Neuronal stem cell (in vitro differentiated cells): ENCODE results near the gene CBX4.

Experiments used
- DNase-seq: peaks from one replicate; pipeline ENCODE4 v3.0.0-alpha.2; 2013; ENCODE audit warnings: low spot score
- H2AFZ ChIP-seq: one replicate; pipeline ENCODE4 v1.6.1; 2013; ENCODE audit warnings: mild to moderate bottlenecking, low read length, inconsistent platforms
- H2AK5ac ChIP-seq: 2 replicates; pipeline ENCODE4 v1.6.1; 2013; ENCODE audit warnings: low read depth, mild to moderate bottlenecking, inconsistent platforms, low read length, moderate library complexity, mixed read lengths
- H2BK120ac ChIP-seq: 2 replicates; pipeline ENCODE4 v1.6.1; 2013; ENCODE audit warnings: low read depth, mild to moderate bottlenecking, inconsistent platforms, low read length, moderate library complexity, mixed read lengths
- H2BK12ac ChIP-seq: one replicate; pipeline ENCODE4 v1.6.1; 2013; ENCODE audit warnings: low read length, inconsistent platforms
- H2BK15ac ChIP-seq: 2 replicates; pipeline ENCODE4 v1.6.1; 2013; ENCODE audit warnings: mild to moderate bottlenecking, low read length, inconsistent platforms, mixed read lengths
- H2BK5ac ChIP-seq: one replicate; pipeline ENCODE4 v1.6.1; 2013; ENCODE audit warnings: inconsistent platforms, mild to moderate bottlenecking, low read length, moderate library complexity
- H3K14ac ChIP-seq: one replicate; pipeline ENCODE4 v1.6.1; 2013; ENCODE audit warnings: low read length, inconsistent platforms
- H3K18ac ChIP-seq: 2 replicates; pipeline ENCODE4 v1.6.1; 2013; ENCODE audit warnings: low read length, inconsistent platforms
- H3K23ac ChIP-seq: 2 replicates; pipeline ENCODE4 v1.6.1; 2013; ENCODE audit warnings: low read depth, mild to moderate bottlenecking, mixed read lengths, low read length, inconsistent platforms; ENCODE audit not compliant: poor library complexity
- H3K27ac ChIP-seq: replicated peaks from 3 replicates; pipeline ENCODE4 v1.5.1; 2013; ENCODE audit warnings: low read length, inconsistent platforms
- H3K27me3 ChIP-seq, 3 experiments: 2 replicates each; pipeline ENCODE4 v1.6.1; 2013; ENCODE audit warnings: low read length in 3 of 3, mild to moderate bottlenecking in 2 of 3, inconsistent platforms in 1 of 3, low read depth in 1 of 3, mixed read lengths in 1 of 3, moderate library complexity in 1 of 3; ENCODE audit not compliant: control insufficient read depth in 3 of 3, insufficient read depth in 3 of 3
- H3K36me3 ChIP-seq, 2 donors: replicated peaks in 1 of 2; 2 replicates each; pipeline ENCODE4 v1.6.1; 2013; ENCODE audit warnings: low read length in 2 of 2; ENCODE audit not compliant: control insufficient read depth in 2 of 2, insufficient read depth in 2 of 2
- H3K4ac ChIP-seq: 2 replicates; pipeline ENCODE4 v1.6.1; 2013; ENCODE audit warnings: inconsistent platforms, mild to moderate bottlenecking, low read length, moderate library complexity
- H3K4me1 ChIP-seq, 2 donors: 1 replicate in 1 of 2; 2 replicates in 1 of 2; pipeline ENCODE4 v1.6.1; 2013; ENCODE audit warnings: low read length in 2 of 2, low read depth in 1 of 2; ENCODE audit not compliant: control insufficient read depth in 2 of 2, insufficient read depth in 1 of 2
- H3K4me2 ChIP-seq: one replicate; pipeline ENCODE4 v1.6.1; 2013; ENCODE audit warnings: mild to moderate bottlenecking, low read length, inconsistent platforms; ENCODE audit not compliant: insufficient read depth, poor library complexity, severe bottlenecking
- H3K4me3 ChIP-seq, 2 donors: 2 replicates each; pipeline ENCODE4 v1.5.1; 2013; ENCODE audit warnings: low read length in 2 of 2, mild to moderate bottlenecking in 2 of 2, inconsistent platforms in 1 of 2, moderate library complexity in 1 of 2
- H3K79me1 ChIP-seq: one replicate; pipeline ENCODE4 v1.6.1; 2013; ENCODE audit warnings: low read depth, mild to moderate bottlenecking, inconsistent platforms, low read length, moderate library complexity
- H3K9ac ChIP-seq: one replicate; pipeline ENCODE4 v1.6.1; 2013; ENCODE audit warnings: mild to moderate bottlenecking, low read depth, low read length, inconsistent platforms; ENCODE audit not compliant: poor library complexity
- H3K9me3 ChIP-seq, 2 donors: replicated peaks in 1 of 2; 2 replicates each; pipeline versions ENCODE3 to v1.6.1; 2013; ENCODE audit warnings: low read length in 2 of 2, mild to moderate bottlenecking in 2 of 2, inconsistent platforms in 1 of 2, low read depth in 1 of 2, mixed read lengths in 1 of 2, moderate library complexity in 1 of 2; ENCODE audit not compliant: control insufficient read depth in 2 of 2, insufficient read depth in 1 of 2
- H4K8ac ChIP-seq: one replicate; pipeline ENCODE4 v1.6.1; 2013; ENCODE audit warnings: low read depth, mild to moderate bottlenecking, inconsistent platforms, low read length, moderate library complexity
- H4K91ac ChIP-seq: one replicate; pipeline ENCODE4 v1.6.1; 2013; ENCODE audit warnings: low read length, low read depth, mild to moderate bottlenecking, inconsistent platforms; ENCODE audit not compliant: poor library complexity
- WGBS, 2 donors: extraction: QIAGEN DNeasy Blood & Tissue Kit; methylation state at CpG; one replicate each; pipeline ENCODE4 v1.1.7; 2013; ENCODE audit warnings: missing lambda C conversion rate in 2 of 2, mixed read lengths in 1 of 2; ENCODE audit not compliant: insufficient read length in 2 of 2, insufficient replicate concordance in 1 of 2; ENCODE audit errors: extremely low coverage in 2 of 2; 5-methylcytosine and 5-hydroxymethylcytosine counted together

CBX4 gene

GRCh38 chr17:79859676-79860615 is 20.7 kb upstream of the CBX4 start:
- H3K27ac ChIP-seq: no peak overlapping the region
- H2BK15ac ChIP-seq: peak overlapping the region; percentile 84
- no peak for DNase-seq
- H3K18ac ChIP-seq: peak overlapping the region; percentile 84
- H3K4me2 ChIP-seq: no peak overlapping the region
- H2AFZ ChIP-seq: peak overlapping the region; percentile 22
- H3K27me3 ChIP-seq: peaks cover 0 to 18% (median 0%) of the 10 kb centered on the region in 3 experiments
- WGBS, 2 donors: no CpG with 5 or more reads among the region's 38 CpGs
- H2BK120ac ChIP-seq: peak overlapping the region; percentile 95
- peaks cover 16 to 23% of the 10 kb centered on the region in 2 donors for H3K4me1 ChIP-seq
- H3K23ac ChIP-seq: peak overlapping the region; percentile 50
- H3K36me3 ChIP-seq: no peaks in the 10 kb centered on the region
- H3K79me1 ChIP-seq: no peaks in the 10 kb centered on the region
- H2BK12ac ChIP-seq: no peak overlapping the region
- H4K8ac ChIP-seq: peak overlapping the region; percentile 32
- H2BK5ac ChIP-seq: peak overlapping the region; percentile 62
- H4K91ac ChIP-seq: no peak overlapping the region
- H3K14ac ChIP-seq: peak overlapping the region; percentile 84
- H3K4me3 ChIP-seq: peak overlapping the region in 1 of 2 donors; percentile 38
- H3K9me3 ChIP-seq: no peaks in the 10 kb centered on the region
- H3K4ac ChIP-seq: peak overlapping the region; percentile 71
- H3K9ac ChIP-seq: peak overlapping the region; percentile 72
- peak overlapping the region; percentile 85 for H2AK5ac ChIP-seq

GRCh38 chr17:79857095-79857494 is 17.9 kb upstream of the CBX4 start:
- Histone ChIP-seq H2AK5ac (no peak overlapping the region), H3K4me3 (no peak overlapping the region), H2AFZ (no peak overlapping the region), H3K9ac (no peak overlapping the region), H3K4ac (no peak overlapping the region), H3K36me3 (no peaks in the 10 kb centered on the region), H3K4me2 (no peak overlapping the region), H3K18ac (no peak overlapping the region), H2BK120ac (no peak overlapping the region), H3K27me3 (peaks cover 0 to 18% (median 0%) of the 10 kb centered on the region in 3 experiments), H4K91ac (no peak overlapping the region), H3K27ac (no peak overlapping the region), H2BK12ac (no peak overlapping the region), H4K8ac (no peak overlapping the region), H2BK15ac (no peak overlapping the region), H3K23ac (no peak overlapping the region), H3K14ac (peak overlapping the region; percentile 6), H3K9me3 (no peaks in the 10 kb centered on the region), H3K4me1 (peaks cover 11 to 12% of the 10 kb centered on the region in 2 donors), H3K79me1 (no peaks in the 10 kb centered on the region), H2BK5ac (no peak overlapping the region)
- WGBS, 2 donors: no CpG with 5 or more reads among the region's 8 CpGs
- DNase-seq: no peak

GRCh38 chr17:79855331-79856124 is 16.3 kb upstream of the CBX4 start:
- Histone ChIP-seq H2AK5ac (peak overlapping the region; percentile 68), H2AFZ (no peak overlapping the region), H3K14ac (peak overlapping the region; percentile 65), H3K4me3 (no peak overlapping the region), H3K23ac (peak overlapping the region; percentile 37), H3K18ac (peak overlapping the region; percentile 80), H2BK12ac (peak overlapping the region; percentile 46), H3K79me1 (no peaks in the 10 kb centered on the region), H4K8ac (no peak overlapping the region), H2BK5ac (peak overlapping the region; percentile 78), H4K91ac (no peak overlapping the region), H3K4me1 (peaks cover under 1 to 5% of the 10 kb centered on the region in 2 donors), H3K9ac (no peak overlapping the region), H3K9me3 (no peaks in the 10 kb centered on the region), H2BK120ac (peak overlapping the region; percentile 89), H3K27ac (no peak overlapping the region), H3K4ac (no peak overlapping the region), H3K4me2 (no peak overlapping the region), H2BK15ac (peak overlapping the region; percentile 46), H3K36me3 (no peaks in the 10 kb centered on the region), H3K27me3 (peaks cover 0 to 29% (median 0%) of the 10 kb centered on the region in 3 experiments)
- no CpG with 5 or more reads among the region's 21 CpGs for WGBS, 2 donors
- no peak for DNase-seq
